Measurements from ENCODE around the gene SEC63.
"Not testable (repeated sequence)": the region's sequence is repeated elsewhere in the genome, so short reads cannot be mapped to it uniquely, and the experiment has no call there.

DNA sequence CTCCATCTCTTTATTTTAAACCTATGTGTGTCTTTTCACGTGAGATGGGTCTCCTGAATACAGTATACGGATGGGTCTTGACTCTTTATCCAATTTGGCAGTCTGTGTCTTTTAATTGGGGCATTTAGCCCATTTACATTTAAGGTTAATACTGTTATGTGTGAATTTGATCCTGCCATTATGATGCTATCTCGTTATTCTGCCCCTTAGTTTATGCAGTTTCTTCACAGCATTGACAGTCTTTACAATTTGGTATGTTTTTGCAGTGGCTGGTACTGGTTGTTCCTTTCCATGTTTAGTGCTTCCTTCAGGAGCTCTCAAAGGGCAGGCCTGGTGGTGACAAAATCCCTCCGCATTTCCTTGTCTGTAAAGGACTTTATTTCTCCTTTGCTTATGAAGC lies 67.6 kb downstream of the SEC63 start:
- TF ChIP-seq, protein P1, sequence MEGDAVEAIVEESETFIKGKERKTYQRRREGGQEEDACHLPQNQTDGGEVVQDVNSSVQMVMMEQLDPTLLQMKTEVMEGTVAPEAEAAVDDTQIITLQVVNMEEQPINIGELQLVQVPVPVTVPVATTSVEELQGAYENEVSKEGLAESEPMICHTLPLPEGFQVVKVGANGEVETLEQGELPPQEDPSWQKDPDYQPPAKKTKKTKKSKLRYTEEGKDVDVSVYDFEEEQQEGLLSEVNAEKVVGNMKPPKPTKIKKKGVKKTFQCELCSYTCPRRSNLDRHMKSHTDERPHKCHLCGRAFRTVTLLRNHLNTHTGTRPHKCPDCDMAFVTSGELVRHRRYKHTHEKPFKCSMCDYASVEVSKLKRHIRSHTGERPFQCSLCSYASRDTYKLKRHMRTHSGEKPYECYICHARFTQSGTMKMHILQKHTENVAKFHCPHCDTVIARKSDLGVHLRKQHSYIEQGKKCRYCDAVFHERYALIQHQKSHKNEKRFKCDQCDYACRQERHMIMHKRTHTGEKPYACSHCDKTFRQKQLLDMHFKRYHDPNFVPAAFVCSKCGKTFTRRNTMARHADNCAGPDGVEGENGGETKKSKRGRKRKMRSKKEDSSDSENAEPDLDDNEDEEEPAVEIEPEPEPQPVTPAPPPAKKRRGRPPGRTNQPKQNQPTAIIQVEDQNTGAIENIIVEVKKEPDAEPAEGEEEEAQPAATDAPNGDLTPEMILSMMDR (IDR thresholded peaks at IDR 0.05; ENCODE audit: low read depth, low read length): not testable (repeated sequence)
- not testable (repeated sequence) for TF ChIP-seq EZH2phosphoT487 (IDR thresholded peaks at IDR 0.05; ENCODE audit: low read depth)

Data from OCI-LY3 (cell line).